OCI-LY1 (cell line): Measurements from ENCODE around the gene HOXB7.

Source experiments
- EZH2 ChIP-seq: fragments of 200-600 bp; sonication (generic), shearing (Covaris generic); IDR thresholded peaks from 2 replicates; pipeline ENCODE4 v1.8.0; 2017; ENCODE audit warnings: borderline replicate concordance, mixed run types, mild to moderate bottlenecking, antibody characterized with exemption, low read length, moderate library complexity, mixed read lengths
- TF ChIP-seq, protein P1 (sequence below): fragments of 200-600 bp; sonication (generic), shearing (Covaris generic); IDR thresholded peaks from 2 replicates; pipeline ENCODE4 v1.5.1; 2017; ENCODE audit warnings: mild to moderate bottlenecking, antibody characterized with exemption, low read length, moderate library complexity, mixed read lengths

DNA sequence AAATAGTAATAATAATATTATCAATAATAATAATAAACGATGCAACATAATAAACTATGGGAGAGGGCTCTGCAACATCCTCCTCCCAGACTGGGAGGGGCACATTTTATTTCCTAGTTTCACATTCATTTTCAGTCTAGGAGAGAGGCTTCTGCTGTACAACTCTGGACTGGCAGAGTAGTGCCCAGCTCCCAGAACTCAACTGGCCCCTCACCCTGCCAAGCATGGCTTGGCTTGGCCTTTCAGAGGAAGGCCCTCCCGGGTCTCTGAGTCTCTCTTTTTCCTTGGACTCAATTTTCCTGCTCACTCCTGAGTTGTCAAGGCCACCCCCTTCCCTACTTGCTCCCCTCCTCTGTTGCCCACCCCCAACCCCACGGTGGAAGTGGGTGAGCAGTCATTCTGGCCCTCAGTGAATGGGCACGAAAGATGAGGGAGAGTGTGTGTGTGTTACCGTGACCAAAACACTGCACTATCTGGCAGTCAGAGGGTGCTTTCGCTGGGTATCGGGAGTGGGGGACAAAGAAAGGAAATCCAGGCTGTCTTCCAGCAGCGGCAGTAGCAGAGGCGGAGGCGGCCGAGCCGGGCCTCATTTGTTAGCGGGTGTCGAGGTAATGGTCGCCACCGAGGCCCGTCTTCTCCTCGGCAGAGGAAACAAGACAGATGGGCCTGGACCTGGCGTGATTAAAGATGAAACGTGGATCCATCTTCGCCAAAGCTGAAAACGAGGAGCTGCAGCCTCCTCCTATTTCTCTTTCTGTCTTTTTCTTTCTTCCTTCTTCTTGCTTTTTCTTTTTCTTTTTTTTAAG lies 34.9 kb downstream of the HOXB7 start:
- TF ChIP-seq EZH2: no peak
- TF ChIP-seq, protein P1, sequence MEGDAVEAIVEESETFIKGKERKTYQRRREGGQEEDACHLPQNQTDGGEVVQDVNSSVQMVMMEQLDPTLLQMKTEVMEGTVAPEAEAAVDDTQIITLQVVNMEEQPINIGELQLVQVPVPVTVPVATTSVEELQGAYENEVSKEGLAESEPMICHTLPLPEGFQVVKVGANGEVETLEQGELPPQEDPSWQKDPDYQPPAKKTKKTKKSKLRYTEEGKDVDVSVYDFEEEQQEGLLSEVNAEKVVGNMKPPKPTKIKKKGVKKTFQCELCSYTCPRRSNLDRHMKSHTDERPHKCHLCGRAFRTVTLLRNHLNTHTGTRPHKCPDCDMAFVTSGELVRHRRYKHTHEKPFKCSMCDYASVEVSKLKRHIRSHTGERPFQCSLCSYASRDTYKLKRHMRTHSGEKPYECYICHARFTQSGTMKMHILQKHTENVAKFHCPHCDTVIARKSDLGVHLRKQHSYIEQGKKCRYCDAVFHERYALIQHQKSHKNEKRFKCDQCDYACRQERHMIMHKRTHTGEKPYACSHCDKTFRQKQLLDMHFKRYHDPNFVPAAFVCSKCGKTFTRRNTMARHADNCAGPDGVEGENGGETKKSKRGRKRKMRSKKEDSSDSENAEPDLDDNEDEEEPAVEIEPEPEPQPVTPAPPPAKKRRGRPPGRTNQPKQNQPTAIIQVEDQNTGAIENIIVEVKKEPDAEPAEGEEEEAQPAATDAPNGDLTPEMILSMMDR: no peak
